ENCODE data around the gene CPLX1.

- TF ChIP-seq CTCF (conservative IDR thresholded peaks at IDR 0.05; ENCODE audit: low read length) = no peak
- no peak for TF ChIP-seq EZH2phosphoT487 (IDR thresholded peaks at IDR 0.05; ENCODE audit: borderline replicate concordance, low read depth, low read length)
Observed at GRCh38 chr4:849478-850175, 23.7 kb upstream of the CPLX1 start.
